Midbrain (tissue), 1 donor: ENCODE measurements around the gene UHRF2.
"Not testable (repeated sequence)": the region's sequence is repeated elsewhere in the genome, so short reads cannot be mapped to it uniquely, and the experiment has no call there.

ENCODE experiments used
- DNase-seq: peaks from one replicate; lab custom pipeline; 2025; lab: John Stamatoyannopoulos, UW

UHRF2 gene

GRCh38 chr9:6412487-6413364 lies at the start of gene UHRF2:
TSS of gene UHRF2 (plus strand) at chr9:6413199. CDS start at chr9:6413491, 292 bp downstream.
- DNase-seq, result peak; percentile 97

DNA sequence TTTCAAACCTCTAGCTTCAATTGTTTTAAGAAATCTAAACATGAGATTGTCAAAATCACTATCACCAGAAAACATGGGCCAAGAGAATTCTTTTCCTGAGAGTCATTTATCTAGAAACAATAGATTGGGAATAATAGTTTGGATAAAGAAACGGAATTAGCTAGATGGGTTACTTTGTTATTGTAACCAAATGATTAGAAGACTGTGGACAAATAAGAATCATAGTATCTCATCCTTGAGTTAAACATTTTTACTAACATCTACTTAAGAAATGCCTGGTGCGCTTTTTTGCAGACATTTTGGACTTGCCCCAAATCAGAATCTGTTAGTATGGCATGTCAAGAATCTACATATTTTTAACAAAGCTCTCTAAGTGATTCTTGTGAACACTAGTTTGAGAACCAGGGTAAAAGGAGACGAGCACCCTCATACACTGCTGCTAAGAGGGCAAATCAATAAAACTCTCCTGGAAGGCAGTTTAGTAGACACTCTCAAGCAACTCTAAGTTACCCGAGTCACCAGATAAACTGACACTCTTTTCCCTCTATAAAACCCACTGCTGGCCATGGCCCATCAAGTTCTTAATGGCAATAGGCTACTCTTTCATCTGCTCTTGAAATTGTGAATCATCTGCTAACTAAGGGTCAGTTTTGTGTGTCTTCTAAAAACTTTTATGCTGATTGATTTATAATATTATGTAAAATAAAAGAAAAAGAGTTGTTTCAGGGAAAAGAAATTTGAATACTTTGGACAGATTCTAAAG lies 45.7 kb upstream of the UHRF2 start:
- DNase-seq, result no peak

DNA sequence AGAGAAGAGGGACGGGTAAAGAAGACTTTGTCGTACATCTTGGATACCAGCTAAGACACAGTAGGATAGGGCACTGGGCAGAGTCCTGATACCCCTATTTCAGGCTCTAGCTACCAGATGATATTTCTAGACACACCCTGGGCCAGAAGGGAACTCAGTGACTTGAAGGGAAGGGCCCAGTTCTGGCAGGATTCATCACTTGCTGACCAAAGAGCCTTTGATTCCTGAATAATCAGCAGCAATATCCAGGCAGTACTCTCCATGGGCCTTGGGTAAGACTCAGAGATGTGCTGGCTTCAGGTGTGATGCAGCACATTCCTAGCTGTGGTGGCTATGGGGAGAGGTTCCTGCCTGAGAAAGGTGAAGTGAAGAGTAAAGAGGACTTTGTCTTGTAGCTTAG lies 44.2 kb upstream of the UHRF2 start:
- DNase-seq, result no peak

GRCh38 chr9:6381477-6382012 lies 31.5 kb upstream of the UHRF2 start:
- DNase-seq, result not testable (repeated sequence)

GRCh38 chr9:6382681-6383080 lies 30.3 kb upstream of the UHRF2 start:
- DNase-seq, result no peak

DNA sequence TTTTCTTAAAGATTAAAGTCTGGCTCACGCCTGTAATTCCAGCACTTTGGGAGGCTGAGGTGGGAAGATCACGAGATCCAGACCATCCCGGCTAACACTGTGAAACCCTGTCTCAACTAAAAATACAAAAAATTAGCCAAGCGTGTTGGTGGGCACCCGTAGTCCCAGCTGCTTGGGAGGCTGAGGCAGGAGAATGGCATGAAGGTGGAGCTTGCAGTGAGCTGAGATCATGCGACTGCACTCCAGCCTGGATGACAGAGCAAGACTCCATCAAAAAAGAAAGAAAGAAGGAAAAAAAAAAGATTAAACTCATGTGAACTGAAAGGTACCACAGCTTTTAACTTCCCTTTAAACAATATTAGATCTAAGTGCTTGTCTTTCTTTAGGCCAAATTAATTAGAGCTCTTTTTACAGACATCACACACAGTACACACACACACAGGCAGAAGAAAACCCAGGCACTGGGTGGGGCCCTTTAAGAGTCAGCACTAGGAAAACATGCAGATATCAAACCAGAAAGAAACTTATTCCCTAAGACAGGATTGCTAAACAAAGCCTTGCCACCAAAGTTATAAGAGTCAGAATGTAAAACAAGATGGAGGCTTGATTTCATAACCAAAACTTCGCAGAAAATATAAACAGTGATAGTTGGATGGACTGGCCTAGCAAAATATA lies 29.3 kb upstream of the UHRF2 start:
- no peak for DNase-seq

GRCh38 chr9:6384732-6385131 lies 28.3 kb upstream of the UHRF2 start:
- no peak for DNase-seq

DNA sequence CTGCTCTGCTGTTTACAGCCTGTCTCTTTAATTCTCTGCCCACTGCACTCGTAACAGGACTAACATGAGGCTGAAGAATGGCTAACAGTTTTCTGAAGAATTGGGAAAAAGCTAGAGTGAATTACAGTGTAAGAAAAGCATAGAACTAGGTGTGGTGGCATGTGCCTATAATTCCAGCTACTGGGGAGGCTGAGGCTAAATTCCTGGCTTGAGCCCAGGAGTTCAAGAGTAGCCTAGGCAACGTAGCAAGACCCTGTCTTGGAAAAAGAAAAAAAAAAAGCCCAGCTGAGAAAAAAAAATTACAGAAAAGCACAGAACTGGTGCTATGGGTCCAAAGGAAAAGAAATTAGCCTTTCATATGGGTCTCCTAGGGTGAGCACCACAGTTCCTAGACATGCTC lies 13.9 kb upstream of the UHRF2 start:
- no peak for DNase-seq

DNA sequence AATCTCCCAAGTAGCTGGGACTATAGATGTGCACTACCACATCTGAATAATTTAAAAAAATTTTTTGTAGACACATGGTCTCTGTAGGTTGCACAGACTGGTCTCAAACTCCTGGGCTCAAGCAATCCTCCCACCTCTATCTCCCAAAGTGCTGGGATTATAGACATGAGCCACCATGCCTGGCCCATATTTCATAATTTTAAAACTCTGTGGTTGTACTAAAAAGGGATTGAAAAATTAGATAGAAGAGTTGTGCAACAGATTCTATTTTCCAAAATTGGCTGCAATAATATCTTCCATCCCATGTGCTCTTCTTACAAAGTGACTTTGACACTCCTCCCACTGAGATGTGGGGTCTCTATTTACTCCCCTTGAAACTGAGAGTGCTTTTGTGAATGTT lies 7.6 kb upstream of the UHRF2 start:
- no peak for DNase-seq

DNA sequence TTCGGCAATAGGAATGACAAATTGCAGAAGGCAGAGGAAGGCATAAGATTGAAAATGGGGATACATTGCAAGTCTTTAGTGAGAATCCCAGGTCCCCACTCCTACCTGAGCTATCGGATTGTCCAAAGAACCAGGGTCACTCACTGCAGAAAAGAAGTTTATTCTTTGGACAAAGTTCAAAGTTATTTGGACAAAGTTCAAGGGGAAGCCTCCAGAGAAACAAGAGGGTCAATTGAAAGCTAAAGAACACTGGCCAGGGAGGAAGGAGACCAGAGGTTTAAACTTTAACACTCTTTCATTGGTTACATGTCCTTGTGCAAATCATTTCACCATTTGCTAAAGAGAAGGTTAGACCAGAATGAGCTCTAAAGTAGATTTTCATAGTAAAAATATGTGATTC lies 5.2 kb upstream of the UHRF2 start:
- no peak for DNase-seq

- DNase-seq, result no peak
Observed at GRCh38 chr9:6408320-6408719, 4.7 kb upstream of the UHRF2 start.

DNA sequence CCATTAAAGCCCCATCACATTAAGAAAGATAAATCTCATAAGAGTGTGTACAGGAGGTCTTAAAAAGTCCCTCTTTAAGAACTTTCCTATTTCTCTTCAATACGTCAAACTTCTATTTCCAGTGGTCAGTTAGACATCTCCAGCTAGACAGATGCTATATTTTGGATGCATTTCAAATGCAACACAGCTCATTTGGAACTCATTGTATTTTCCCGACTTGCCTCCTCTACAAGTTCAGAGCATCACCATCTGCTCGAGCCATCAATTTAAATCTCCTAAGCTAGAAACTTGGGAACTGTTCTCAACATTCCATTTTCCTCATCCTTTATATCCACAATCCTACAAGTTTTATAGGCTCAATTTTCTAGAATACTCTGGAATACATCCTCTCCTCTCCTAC lies 3.2 kb upstream of the UHRF2 start:
- no peak for DNase-seq

DNA sequence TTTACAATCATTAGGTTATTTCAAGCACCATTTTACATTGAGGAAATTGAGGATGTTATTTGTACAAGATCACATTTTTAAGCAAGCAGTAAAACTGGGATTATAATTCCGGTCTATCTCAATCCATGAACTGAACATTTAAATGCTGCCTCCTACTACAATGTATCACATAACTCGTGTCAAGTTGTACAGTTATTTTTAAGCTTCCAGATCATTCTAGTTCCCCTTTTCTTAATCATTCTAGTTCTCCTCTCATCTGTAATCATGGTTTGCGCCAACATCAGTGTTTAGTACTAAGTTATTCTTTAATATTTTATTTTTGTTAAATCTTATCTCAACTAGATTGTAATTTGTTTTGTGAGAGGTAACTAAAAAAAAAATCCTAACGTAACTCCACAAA lies 2.4 kb upstream of the UHRF2 start:
- no peak for DNase-seq

DNA sequence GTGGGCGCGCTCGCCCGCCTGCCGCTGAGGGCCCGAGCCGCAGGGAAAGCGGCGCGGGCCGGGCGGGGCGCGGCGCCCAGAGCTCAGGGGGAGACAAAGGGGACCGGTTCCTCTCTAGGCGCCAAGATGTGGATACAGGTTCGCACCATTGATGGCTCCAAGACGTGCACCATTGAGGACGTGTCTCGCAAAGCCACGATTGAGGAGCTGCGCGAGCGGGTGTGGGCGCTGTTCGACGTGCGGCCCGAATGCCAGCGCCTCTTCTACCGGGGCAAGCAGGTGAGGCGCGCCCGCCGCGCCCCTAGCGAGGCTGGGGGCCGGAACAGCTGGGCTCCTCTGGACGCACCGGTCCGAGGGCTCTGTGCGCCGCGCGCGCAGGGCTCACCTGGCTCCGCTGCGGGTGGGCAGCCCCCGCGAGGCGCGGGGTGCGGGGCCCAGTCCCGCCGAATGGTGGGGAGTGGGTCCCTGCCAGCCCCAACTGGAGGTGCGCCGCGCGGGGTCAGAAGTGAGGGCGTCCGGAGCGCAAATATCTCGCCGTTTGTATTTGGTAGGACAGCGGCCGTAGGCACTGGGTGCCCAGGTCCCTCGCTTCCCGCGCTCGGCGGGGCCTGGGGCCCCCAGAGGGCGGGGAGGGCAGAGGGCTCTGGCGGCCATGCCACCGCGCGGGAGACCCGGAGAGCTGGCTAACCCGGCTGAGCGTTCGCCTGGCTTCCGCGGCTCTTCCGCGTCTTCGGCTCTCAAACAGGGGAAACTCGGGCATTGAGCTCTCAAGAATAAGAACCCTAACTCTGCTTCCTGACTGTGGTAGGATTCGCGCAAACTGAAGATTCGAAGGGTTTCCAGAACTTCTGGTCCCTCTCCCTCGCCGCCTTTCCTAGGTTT lies 607 bp downstream of the UHRF2 start:
- no peak for DNase-seq

GRCh38 chr9:6414247-6414641 lies 1.2 kb downstream of the UHRF2 start:
- DNase-seq, result peak; percentile 27

GRCh38 chr9:6415266-6415665 lies 2.3 kb downstream of the UHRF2 start:
- DNase-seq, result no peak

DNA sequence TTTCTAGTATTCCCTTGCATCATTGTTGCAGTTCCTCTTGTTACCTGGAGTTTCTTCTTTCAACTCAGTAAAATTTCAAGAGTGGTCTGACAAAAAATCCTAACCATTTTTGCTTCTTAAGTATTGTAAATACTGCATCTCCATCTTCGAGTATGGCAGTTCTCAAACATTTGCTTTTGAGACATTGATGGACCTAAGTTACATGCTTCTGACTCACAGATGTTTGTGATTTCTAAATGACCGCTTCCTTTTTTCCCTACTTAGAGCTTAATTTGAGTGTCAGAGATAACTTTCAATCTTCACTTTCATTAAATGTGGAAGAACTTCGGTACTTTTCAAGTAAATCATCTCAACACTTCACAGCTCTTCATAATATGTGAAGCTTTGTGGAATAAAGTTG lies 4.2 kb downstream of the UHRF2 start:
- no peak for DNase-seq

DNA sequence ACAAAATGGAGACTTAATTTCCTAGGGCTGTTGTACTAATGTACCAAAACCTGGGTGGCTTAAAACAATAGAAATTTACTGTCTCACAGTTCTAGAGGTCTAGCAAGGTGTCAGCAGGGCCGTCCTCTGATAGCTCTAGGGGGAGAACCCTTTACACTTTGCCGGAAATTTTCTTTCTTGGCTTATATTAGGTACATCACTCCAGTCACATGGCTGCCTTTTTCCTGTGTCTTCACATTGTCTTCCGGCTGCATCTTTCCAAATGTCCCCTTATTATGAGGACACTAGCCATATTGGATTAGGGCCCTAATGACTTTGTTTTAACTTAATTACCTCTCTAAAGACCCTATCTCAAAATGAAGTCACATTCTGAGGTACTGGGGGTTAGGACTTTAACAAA lies 5.8 kb downstream of the UHRF2 start:
- DNase-seq, result no peak

DNA sequence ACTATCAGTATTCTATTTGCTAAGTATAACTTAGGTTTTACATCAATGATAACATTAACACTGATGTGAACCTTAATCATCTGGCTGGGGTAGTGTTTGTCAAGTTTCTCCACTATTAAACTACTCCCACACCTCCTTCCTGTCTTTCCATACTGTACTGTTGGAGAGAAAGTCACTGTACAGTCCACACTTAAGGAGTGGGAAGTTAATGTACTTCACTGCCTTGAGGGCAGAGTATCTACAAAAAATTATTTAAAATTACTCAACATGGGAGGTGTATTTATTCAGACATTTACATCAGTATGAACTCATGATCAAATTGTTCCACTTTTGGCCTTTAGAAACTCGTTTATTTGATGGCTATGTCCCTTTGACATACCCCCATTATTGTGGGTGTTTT lies 11.9 kb downstream of the UHRF2 start:
- DNase-seq, result no peak

DNA sequence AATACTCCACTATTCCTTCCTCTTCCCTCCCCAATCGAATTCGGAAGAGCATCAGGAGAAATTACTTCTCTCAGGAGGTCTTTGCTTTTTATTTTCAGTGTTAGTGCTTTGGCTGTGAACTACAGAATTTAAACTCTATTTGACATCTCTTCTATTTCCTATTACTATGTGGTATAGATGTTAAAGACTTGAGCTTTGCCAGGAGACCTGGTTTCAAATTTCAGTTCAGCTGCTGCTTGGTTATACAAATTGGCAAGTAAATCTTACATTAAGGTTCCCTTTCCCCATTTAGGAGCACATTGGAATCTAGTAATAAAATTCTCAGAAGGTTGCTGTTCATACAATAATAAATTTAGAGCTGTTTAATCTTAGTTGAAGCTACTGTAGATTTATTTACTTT lies 13.1 kb downstream of the UHRF2 start:
- no peak for DNase-seq
